GM21423 (cell line): ENCODE data around the gene IRF8.
A peak's percentile ranks its signal among the peaks of the same experiment; 100 is the strongest.
"Not testable (repeated sequence)": the region's sequence is repeated elsewhere in the genome, so short reads cannot be mapped to it uniquely, and the experiment has no call there.

Experiments
- ATAC-seq: cut with Tn5 transposase; IDR thresholded peaks from one replicate; pipeline ENCODE4 v1.9.1; 2021; ENCODE audit warnings: mild to moderate bottlenecking, moderate library complexity; ENCODE audit not compliant: unreplicated experiment

IRF8 gene

GRCh38 chr16:85929259-85929721, 30.3 kb downstream of the IRF8 start:
- no peak for ATAC-seq

- ATAC-seq: no peak
These were observed 31.3 kb downstream of the IRF8 start for GRCh38 chr16:85930301-85930700.

- no peak for ATAC-seq
These were observed 32.8 kb downstream of the IRF8 start for GRCh38 chr16:85931596-85932402.

- ATAC-seq: no peak
These were observed 35.2 kb downstream of the IRF8 start for GRCh38 chr16:85934210-85934609.

- ATAC-seq: peak; percentile 25
These were observed 36.5 kb downstream of the IRF8 start for GRCh38 chr16:85935391-85935973.

- peak; percentile 72 for ATAC-seq
These were observed 37.2 kb downstream of the IRF8 start for GRCh38 chr16:85935974-85936760.

- ATAC-seq: no peak
These were observed 37.9 kb downstream of the IRF8 start for GRCh38 chr16:85936816-85937215.

GRCh38 chr16:85940214-85940613, 41.3 kb downstream of the IRF8 start:
- no peak for ATAC-seq

- no peak for ATAC-seq
These were observed 43.1 kb downstream of the IRF8 start for GRCh38 chr16:85941863-85942644.

GRCh38 chr16:85942659-85943058, 43.7 kb downstream of the IRF8 start:
- ATAC-seq: not testable (repeated sequence)

GRCh38 chr16:85943711-85944110, 44.7 kb downstream of the IRF8 start:
- ATAC-seq: no peak

- ATAC-seq: no peak
These were observed 45.8 kb downstream of the IRF8 start for GRCh38 chr16:85944572-85945423.

- ATAC-seq: no peak
These were observed 46.4 kb downstream of the IRF8 start for GRCh38 chr16:85945424-85945751.

GRCh38 chr16:85946541-85947124, 47.7 kb downstream of the IRF8 start:
- no peak for ATAC-seq

GRCh38 chr16:85947230-85948137, 48.5 kb downstream of the IRF8 start:
- peak; percentile 62 for ATAC-seq

- ATAC-seq: peak; percentile 23
These were observed 49.2 kb downstream of the IRF8 start for GRCh38 chr16:85948138-85948509.

GRCh38 chr16:85948616-85949265, 49.8 kb downstream of the IRF8 start:
- no peak for ATAC-seq
